ENCODE measurements around the gene TGFA.

Gene TGFA

GRCh38 chr2:70460333-70460732 is 93.3 kb downstream of the TGFA start:
- no peak for DNase-seq

- no peak for DNase-seq
Measured at GRCh38 chr2:70458661-70459060, 95.0 kb downstream of the TGFA start.

GRCh38 chr2:70456585-70457495 is 96.8 kb downstream of the TGFA start:
- DNase-seq: no peak

DNA sequence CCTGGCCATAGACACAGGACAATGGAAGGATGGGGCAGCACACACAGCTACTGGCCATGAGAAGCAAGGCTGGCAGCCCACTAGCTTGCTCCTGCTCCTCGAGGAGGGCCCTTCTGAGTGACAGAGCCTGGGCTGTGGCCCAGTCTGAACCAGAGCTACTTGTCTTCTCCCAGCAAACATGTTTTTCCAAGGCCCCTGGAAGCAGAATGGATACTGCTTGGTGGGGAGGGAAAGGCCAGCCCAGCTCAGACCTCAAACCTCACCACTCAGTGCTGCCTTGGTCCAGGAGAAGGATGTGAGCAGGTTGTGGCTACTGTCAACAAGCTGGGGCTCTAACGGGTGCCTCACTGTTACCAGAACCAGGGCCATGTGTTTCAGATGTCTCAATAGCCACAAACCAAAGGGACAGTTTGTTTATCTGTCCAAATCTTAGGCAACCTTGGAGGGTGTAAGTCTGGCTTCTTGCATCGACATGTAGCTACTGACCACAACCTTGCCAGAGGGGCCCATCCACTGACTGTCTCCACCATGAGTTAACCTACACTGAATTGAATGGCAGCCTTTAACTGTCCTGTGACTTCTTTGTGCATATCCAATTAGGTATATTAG is 98.6 kb downstream of the TGFA start:
- DNase-seq: no peak

- DNase-seq: no peak
Measured at GRCh38 chr2:70450641-70451250, 102.9 kb downstream of the TGFA start.

- no peak for DNase-seq
Measured at GRCh38 chr2:70448041-70448440, 105.6 kb downstream of the TGFA start.

DNA sequence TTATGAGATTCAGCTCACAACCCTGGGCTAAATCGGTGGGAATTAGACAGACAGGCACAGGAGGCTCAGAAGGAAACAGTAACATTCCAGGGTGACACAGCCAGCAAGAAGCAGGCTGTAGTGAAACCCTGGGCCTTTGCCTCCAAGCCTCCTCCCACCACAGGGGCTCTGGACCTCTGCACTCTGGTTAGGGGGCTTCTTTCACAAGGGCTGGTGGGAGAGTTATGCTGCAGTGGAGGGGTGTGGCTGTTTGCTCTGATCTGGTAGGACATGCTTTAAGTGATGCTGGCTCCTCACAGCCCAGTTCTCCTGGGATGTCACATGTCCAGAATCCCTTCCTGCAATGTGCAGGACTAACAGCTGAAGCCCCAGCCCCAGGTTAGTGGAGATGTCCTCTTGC is 109.9 kb downstream of the TGFA start:
- no peak for DNase-seq

DNA sequence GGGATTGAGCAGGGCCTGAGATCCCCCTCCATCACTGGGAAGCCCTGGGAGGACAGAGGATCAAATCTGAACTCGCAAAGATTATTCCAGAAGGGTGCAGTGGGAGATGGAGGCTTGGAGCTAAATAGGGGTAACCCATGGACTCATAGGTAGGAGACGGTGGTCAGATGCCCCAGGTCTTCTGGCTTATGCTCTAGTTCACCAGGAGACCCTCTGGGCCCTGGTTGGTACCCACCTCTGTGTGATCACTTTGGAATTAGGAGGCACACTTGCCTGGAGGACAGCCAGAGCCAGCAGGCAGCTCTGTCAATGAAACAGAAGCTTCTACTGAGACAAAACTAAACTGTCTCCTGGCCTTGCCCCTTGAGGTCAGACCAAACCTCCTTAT is 110.6 kb downstream of the TGFA start:
- no peak for DNase-seq

DNA sequence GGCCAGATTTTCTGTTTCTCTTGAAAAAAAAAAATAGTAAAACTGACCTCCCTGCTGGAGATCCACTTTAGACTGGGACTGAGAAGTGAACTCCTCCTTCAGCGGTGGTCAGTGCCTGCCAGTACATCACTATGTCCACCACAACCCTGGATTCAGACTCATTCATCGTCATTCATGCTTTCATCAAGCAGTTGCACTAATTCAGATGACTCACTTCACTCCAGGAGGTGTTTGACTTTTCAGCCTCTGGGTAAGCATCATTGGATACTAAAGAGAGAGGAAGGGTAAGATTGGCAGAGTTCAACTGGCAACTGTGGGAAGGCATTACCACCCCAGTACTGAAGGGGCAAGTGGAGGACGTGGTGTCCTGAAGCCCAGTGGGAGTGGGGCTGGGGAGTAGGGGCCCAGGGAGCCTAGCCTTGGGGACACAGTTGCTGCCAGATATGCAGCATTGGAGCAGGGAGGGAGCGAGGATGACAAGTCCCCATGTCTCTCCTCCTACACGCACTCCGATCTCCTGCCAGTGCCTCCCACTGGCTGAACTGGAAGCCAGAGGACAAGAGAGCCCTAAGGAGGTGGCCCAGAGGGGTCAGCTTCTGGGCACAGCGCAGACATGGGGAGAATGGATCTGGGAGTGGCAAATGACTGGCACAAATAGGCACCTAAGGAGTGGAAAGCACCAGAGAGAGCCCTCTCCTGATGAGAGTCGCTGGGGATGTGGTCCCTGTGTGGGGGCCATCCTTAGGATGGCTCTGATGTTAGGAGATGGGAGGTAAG is 111.1 kb downstream of the TGFA start:
- DNase-seq: no peak

DNA sequence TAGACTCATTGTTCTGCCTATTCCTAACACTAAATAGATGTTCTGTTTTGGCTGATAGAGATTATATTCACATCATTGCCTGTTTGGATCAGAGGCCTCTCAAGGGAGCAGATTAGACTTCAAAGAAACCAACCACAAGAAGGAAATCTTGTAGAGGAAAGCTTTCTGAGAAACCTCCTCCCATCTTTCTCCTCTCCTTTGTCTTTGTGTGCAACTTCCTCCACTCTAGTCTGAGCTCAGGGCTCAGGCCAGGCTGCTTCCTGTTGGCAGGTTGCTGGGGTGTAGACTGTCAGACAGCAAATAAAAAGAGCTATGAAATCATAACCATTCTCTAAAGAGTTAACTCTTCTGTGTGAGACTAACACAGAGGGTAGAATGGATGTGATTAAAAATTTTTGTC is 113.0 kb downstream of the TGFA start:
- DNase-seq: no peak

- no peak for DNase-seq
Measured at GRCh38 chr2:70435138-70435537, 118.5 kb downstream of the TGFA start.

DNA sequence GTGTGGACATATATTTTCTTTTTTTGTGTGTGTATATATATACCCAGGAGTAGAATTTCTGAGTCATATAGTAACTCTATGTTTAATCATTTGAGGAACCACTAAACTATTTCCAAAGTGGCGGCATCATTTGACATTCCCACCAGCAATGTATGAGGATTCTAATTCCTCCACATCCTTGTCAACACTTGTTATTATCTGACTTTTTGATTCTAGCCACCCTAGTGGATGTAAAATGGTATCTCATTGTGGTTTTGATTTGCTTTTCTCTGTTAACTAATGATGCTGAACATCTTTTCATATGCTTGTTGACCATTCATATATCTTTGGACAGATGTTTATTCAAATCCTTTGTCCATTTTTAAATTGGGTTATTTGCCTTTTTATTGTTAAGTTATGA is 120.3 kb downstream of the TGFA start:
- no peak for DNase-seq

DNA sequence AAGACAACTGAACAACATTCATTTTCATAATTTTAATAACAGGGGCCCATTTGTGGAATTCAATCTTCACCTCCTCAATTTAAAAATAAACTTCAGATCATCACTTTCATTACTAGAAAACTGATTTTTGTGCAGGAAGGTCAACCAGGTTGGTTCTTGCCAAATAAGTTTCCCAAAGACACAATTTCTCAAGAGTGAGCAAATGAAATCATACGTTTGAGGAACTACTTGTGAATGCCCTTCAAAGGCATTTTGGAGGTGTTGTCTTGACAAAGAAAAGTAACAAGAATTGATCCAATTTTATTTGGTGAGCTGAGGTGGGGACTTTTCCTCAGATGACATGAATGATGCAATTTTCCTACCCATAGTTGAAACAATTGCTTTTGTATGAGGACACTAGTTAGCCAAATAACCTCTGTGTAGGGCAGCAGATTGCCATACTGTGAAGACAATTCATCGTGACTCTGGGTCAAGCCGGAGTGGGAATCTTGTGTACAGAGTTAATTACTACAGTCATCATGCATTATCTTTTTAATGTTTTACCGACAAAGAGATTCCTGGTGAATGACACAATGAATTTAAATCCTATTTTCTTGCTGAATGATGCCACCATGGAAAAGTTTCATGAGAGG is 121.8 kb downstream of the TGFA start:
- no peak for DNase-seq

DNA sequence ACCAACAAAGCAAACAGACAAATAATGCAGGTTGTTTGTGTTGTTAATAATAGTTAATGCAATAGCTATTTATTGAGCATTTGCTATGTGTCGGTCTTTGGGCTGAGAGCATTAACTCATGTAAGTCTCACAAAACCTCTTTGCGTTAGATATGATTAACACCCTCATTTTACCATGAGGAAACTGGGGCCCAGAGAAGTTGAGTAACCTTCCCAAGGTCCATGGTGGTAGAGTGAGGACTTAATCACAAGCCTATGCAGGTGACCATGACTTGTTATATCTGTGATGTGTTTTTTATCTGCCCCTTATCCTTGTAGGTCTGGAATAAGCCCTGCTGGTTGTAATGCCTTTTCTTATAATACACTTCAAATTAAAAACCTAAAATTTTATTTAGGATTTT is 127.3 kb downstream of the TGFA start:
- DNase-seq: no peak

DNA sequence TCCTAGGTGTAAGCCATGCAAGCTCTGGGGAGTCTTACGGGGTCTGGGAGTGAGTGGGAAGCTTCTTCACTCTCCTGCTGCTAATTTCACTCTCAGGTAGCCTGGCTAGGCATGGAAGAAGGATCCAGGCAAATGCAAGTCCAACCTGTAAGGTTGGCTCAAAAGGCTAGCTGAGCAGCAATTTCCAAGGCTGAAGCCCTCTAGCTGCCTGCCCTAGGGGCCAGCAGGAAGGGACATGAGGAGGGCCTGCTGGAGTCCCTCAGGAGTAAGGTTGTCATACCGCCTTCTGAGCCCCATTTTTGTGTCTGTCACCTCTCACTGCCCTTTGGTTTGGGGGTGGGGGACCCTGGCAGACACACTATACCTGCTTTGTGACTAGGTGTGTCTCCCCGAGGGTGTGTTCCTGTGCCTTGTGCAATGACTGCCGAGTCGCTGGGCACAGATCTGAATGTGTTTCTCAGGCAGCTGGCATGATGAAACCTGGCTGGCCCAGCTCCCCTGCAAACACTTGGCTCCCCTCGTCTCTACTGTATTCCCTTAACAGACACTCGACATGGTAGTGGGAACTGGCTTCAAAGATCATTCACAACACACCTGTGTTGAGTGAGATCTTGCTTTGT is 127.8 kb downstream of the TGFA start:
- DNase-seq: no peak

- no peak for DNase-seq
Measured at GRCh38 chr2:70420740-70421139, 132.9 kb downstream of the TGFA start.

- no peak for DNase-seq
Measured at GRCh38 chr2:70420143-70420542, 133.5 kb downstream of the TGFA start.

- no peak for DNase-seq
Measured at GRCh38 chr2:70418514-70418913, 135.1 kb downstream of the TGFA start.

DNA sequence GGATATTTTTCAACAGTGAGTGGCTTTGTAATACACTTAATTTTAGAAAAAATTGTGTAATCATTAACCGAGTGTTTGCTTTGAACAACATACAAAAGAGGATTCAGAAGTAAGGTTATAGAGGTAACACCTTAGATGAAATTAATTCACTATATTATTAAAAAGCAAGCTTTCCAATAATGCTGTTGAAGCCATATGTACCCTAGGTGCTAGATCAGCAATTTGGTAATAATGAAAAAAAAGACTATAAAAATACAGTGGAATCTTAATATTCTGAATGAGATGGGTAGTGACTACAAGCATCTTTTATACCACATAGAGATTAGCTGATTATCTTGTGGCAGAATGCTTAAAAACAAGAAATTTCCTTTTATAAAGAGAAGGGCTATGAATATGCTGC is 136.6 kb downstream of the TGFA start:
- no peak for DNase-seq

DNA sequence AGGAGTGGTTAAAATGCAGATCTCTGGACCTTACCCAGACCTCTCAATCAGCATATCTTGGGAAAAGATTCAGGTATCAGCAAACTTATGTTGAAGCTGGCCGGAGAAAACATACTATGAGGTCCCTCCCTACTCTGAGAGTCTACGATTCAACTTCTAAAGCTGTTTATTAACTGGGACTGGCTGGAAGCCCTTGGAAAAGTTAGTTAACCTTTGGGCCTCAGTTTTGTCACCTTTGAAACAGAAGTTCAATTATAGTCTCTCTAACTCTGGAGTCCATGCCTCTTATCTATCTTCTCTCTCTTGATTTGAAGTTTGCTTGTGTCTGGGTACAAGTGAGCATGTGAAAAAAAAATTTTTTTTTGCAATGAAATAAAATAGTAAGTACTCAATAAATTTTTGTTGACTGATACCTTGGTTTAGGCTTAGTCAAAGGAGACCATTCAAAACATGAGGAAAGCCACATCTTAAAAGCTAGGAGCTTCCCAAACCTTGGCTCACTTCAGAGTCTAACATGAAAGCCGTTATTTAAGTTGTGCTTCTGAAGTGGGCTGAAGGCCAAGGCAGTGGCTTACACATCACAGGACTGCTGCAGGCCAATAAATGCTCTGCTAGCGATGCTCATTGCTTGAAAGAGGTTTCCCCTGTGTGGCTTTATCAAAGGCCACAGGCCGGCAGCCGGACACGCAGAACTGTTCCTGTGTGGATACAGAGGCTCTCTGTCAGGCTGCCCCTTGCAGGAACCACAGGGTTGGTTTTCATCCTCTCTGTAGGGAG is 141.1 kb downstream of the TGFA start:
- no peak for DNase-seq

DNA sequence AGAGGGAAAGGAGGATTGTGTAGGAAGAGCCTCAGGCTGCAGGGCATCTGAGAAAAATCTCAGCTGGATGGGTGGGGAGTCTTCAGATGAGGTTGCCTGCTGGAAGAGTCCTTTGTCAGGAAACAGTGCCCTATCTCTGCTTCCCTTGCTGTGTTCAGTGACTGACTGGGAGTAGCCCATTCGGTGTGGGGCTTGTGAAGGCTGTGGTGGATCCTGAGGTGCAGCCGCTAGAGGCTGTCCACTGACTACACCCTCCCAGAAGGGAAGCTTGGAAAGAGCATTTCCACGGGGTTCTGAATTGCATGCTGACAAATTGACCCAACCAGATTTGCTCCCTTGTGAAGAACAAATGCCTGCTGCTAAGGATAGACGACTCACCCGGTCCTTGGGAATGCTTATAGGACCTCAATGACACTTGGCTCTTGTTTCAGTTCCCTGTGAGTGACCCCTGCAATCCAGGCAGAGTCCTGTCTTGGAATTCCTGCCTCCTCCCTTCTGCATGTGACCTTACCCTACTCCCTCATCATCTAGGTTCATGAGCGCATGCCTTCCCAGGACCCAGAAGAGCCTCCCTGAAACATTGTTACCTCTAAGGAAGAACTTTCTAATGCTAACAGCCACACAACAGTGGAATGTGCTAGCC is 142.0 kb downstream of the TGFA start:
- DNase-seq: no peak
